CD4-positive, alpha-beta T cell treated with Interleukin-15 for 4 hours (primary cell): ENCODE data around the gene PTPA.

Source experiments
- DNase-seq: peaks from one replicate; pipeline ENCODE4 v3.0.0-alpha.2; 2020; ENCODE audit warnings: low spot score

The PTPA gene

GRCh38 chr9:129081388-129081904 is 29.8 kb upstream of the PTPA start:
- DNase-seq = no peak

- DNase-seq = no peak
These were observed 27.1 kb upstream of the PTPA start for GRCh38 chr9:129084087-129084486.

GRCh38 chr9:129089246-129089645 is 22.0 kb upstream of the PTPA start:
- DNase-seq = no peak

- DNase-seq = no peak
These were observed 17.4 kb upstream of the PTPA start for GRCh38 chr9:129093602-129094386.

- no peak for DNase-seq
These were observed 16.6 kb upstream of the PTPA start for GRCh38 chr9:129094387-129095169.

- DNase-seq = no peak
These were observed 16.0 kb upstream of the PTPA start for GRCh38 chr9:129095170-129095667.

- no peak for DNase-seq
These were observed 15.3 kb upstream of the PTPA start for GRCh38 chr9:129095908-129096307.

- DNase-seq = no peak
These were observed 13.4 kb upstream of the PTPA start for GRCh38 chr9:129097671-129098306.

GRCh38 chr9:129098328-129098727 is 12.9 kb upstream of the PTPA start:
- no peak for DNase-seq

GRCh38 chr9:129100383-129101169 is 10.6 kb upstream of the PTPA start:
- DNase-seq = no peak

GRCh38 chr9:129101279-129101678 is 9.9 kb upstream of the PTPA start:
- DNase-seq = no peak

GRCh38 chr9:129102095-129102525 is 9.1 kb upstream of the PTPA start:
- DNase-seq = no peak

GRCh38 chr9:129102791-129103594 is 8.2 kb upstream of the PTPA start:
- DNase-seq = no peak

- DNase-seq = no peak
These were observed 7.6 kb upstream of the PTPA start for GRCh38 chr9:129103595-129103965.

- no peak for DNase-seq
These were observed 7.2 kb upstream of the PTPA start for GRCh38 chr9:129104051-129104450.

GRCh38 chr9:129105857-129106694 is 5.1 kb upstream of the PTPA start:
- no peak for DNase-seq

GRCh38 chr9:129107651-129108050 is 3.6 kb upstream of the PTPA start:
- no peak for DNase-seq

GRCh38 chr9:129108083-129108804 is 3.0 kb upstream of the PTPA start:
- DNase-seq = no peak
